GM19099 (cell line): ENCODE results near the gene MRM2.

Experiments
- POLR2A ChIP-seq: IDR thresholded peaks from 3 replicates; pipeline ENCODE4 v1.6.1; 2011; ENCODE audit warnings: low read depth; ENCODE audit not compliant: insufficient read length; ENCODE audit errors: extremely low read depth

MRM2 gene

DNA sequence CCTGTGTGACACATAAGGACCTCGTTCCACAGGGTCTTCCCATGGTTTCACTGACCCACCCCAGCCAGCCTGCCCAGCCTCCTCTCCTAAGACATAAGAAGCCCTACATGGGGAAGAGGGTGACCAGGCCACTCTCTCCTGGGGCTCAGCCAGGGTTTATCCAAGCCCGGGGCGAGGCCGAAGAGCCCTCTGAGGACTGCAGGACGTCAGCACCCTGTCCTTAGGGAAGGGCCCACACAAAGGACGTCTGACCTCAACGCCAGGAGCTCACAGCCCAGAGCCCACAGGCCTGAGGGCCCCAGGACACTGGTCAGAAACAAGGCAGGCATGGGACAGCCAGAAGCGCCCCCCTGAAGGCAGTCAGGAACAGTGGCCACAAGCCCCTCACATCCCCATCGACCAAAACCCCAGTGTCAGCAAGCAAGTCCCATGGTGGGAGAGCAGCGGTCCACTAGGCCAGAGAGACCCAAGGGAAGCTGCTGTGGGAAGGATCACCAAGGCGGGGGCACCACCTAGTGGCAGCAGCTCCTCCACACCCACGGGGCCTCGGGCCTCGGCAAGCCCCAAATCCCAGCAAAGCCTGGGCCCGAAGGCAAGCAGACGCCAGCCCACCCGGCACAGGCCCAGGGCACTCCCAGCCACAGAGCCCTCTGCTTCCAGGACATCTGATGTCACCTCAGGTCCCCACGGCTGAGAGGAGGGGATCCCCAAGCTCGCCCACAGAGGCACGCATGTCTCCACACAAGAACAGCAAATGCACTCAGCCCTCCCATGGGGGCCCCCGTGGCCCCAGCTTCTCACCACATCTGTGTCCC is 32.7 kb downstream of the MRM2 start:
- TF ChIP-seq POLR2A: no peak

DNA sequence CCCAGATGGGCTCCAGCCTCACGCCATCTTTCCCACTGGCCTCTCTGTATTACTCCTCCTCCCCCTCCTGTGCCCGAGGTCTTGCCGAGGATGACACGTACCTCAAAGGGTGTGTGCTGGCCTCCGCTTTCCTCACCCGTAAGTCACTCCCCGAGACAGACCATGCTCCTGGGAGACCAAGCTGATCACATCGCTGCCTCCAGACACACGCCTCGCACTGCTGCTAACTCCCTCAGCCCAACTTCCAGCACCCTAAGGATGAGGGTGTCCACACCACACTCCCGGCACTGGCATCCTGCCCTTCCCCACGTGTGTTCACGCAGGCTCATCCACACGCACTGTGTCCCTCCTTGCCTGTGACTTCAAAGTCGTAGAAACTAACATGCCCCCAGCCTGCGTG is 33.3 kb downstream of the MRM2 start:
- no peak for TF ChIP-seq POLR2A

DNA sequence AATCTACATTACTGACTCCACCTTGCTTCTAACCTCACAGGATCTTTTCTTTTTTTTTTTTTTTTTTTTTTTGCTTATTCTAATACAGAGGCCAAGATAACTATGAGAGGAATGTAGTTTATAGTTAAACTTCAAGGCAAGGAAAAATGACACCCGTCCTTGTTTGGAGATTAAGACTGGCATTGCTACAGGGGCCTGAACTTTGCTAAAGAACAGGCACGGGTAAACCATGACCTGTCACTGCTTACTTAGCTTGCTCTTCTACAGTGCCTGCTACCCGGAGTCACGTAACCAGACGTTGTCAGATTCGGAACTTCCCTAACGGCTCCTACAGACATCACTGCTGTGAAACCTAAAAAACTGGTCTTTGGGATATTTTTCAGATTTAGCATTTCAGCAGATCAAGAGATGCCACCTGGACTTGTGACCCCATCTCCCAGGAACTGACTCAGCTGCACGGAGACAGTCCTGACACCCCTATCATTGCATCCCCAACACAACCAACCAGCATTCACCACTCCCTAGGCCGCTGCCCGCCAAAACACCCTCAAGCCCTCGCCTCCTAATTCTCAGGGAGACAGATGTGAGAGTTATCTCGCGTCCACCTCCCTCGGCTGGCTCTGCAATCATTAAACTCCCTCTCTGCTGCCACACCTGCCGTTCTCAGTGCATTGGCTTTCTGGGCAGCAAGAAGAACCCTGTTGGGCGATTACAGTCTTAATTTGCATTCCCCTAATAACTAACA is 36.8 kb downstream of the MRM2 start:
- no peak for TF ChIP-seq POLR2A

- no peak for TF ChIP-seq POLR2A
These were observed 37.6 kb downstream of the MRM2 start for GRCh38 chr7:2204446-2204845.

GRCh38 chr7:2203766-2204300 is 38.2 kb downstream of the MRM2 start:
- no peak for TF ChIP-seq POLR2A

GRCh38 chr7:2202901-2203765 is 38.9 kb downstream of the MRM2 start:
- no peak for TF ChIP-seq POLR2A

- TF ChIP-seq POLR2A: no peak
These were observed 39.6 kb downstream of the MRM2 start for GRCh38 chr7:2202361-2202761.

DNA sequence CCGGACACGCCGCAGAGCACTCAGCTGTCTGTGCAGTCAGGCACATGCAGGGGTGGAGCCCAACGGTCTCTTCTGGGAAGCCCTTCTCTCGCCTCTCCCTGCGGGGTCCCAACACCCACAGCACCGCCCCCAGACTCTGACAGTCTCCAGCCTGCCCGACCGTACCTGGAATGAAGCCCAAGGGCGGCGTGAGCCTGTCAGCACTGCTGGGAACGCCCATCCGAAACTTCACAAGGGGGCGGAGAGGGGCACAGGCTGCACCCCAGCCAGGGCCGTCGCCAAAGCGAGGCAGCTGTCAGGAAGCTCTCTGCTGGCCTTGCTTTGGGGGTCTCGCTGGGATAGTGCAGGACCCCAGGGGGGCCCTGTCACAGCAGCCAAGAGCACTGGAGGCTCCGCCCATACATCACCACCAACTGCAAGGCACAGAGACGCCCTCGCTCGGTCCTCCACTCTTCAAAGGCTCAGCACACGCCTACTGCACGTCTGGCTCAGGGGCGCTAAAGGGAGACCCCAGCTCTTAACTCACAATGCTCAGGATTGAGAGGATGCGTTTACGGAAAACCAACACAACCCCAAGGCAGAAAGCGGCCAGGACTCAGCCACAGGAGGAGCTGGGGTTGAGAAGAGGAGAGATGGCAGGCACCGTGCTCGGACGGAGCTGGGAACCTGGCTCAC is 40.2 kb downstream of the MRM2 start:
- TF ChIP-seq POLR2A: no peak

GRCh38 chr7:2201128-2201527 is 40.9 kb downstream of the MRM2 start:
- no peak for TF ChIP-seq POLR2A

GRCh38 chr7:2200584-2200980 is 41.4 kb downstream of the MRM2 start:
- TF ChIP-seq POLR2A: no peak

GRCh38 chr7:2199956-2200583 is 41.9 kb downstream of the MRM2 start:
- no peak for TF ChIP-seq POLR2A

DNA sequence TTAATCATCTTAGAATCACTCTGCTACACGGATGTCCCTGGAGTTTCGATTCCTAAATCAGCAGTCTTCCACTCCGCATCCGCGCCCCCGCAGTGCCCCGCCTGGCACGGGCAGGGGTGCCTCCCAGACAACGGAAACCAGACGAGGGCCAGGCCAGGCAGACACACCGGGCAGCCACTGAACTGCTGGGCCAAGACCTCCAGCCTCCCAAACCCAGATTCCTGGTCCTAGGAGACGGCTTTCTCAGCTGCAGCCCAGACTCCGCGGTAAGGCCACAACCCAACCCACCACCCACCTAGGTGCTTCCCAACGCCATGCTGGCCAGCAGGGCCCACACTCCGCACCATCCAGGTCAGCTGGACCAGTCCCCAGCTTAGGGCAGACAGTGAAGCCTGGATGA is 42.5 kb downstream of the MRM2 start:
- no peak for TF ChIP-seq POLR2A

DNA sequence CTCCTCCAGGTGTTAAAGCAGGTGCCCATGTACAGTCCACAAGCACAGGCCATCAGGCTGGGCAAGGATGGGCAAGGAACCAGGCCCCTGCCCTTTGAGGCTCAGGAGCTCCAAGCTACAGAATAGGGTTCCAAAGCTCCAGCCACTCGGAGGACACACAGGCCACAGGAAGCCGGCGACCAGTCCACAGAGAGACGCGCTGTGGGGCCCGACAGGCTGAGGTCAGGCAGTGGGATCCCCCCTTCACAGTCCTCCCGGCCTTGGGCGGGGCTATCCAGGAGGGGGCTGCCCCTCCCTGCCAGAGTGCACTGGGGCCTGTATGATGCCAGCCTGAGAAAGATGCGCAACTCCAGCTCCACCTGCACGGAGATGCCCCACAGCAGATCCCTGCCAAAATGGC is 43.2 kb downstream of the MRM2 start:
- no peak for TF ChIP-seq POLR2A

DNA sequence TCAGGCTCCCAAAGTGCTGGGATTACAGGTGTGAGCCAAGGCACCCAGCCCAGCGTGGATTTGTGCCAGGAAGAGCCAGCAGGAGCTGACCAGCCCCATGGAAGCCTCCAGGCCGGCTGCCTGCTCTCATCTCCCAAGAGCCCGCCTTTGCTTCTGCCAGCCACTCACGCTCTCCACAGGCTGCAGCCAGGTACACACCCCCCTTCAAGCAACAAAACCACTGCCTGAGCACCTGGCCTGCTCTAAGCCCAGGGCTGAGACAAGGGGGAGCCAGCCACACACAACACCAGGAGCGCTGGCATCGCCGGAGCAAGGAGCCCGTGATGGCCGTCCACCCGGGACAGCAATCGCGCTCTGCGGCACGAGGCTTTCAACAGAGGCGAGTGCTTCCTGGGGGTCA is 43.8 kb downstream of the MRM2 start:
- no peak for TF ChIP-seq POLR2A

DNA sequence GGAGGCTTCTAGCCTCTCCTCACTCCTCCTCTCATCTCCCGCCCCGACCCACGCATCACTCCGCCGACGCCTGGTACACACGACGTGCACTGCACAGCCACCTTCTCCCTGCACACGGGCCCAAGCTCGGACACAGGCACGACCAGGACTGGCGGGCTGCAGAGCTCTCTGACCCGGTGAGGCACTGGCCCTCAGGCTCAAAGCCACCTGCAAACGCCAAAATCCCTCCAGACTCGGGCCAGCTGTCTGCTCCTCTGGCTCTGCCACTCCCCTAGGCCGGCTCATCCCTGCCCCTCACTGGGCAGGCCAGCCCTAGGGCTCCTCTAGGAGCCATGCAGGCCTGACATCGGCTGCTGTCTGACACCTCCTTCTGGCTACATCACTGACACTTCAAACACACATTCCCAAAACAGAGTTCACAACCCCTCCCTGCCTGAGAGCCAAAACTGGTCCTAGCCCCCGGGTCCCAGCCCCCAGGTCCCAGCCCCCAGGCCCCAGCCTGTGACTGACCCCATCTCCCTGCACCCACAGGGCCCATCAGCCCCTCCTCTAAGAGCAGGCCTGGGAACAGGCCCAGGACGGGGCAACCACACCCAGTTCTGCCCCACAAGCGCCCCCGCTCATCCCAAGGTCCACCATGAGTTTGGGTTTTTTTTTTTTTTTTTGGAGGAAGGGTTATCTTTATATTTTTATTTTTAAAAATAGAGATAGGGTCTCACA is 44.4 kb downstream of the MRM2 start:
- no peak for TF ChIP-seq POLR2A
